Endothelial cell of umbilical vein (primary cell): Measurements from ENCODE around the gene ATP8A2. TPM values are rescaled to one million over a fixed set of nuclear protein-coding genes. Genes with fewer than 3 reads are reported as not detected.

ENCODE experiments used
- BruUV-seq: library from RNA; stranded (reverse); fragments of 400-500 nt; replicated peaks from 2 replicates; lab custom pipeline; 2021; lab: Mats Ljungman, UMichigan
- CTCF ChIA-PET: fragments of 300-600, 350-600 bp; sonication (Branson Sonifier 250); formaldehyde crosslinking; loops from one replicate; lab custom pipeline; 2021; ENCODE audit warnings: antibody characterized with exemption, inconsistent platforms; lab: Charles Lee
- POLR2A ChIA-PET: fragments of 300-600, 350-600 bp; sonication (Branson Sonifier 250); formaldehyde crosslinking; loops from one replicate; lab custom pipeline; 2021; ENCODE audit warnings: antibody characterized with exemption, inconsistent platforms; lab: Charles Lee
- DNase-seq: peaks from one replicate; pipeline ENCODE4 v3.0.0-alpha.2; 2011; ENCODE audit warnings: low read depth, low spot score
- FAIRE-seq: peaks from 2 replicates; lab custom pipeline; 2011; peaks lifted over from hg19 to GRCh38; lab: Jason Lieb, UNC
- H2AFZ ChIP-seq: 2 replicates; pipeline ENCODE4 v1.6.0; 2012; ENCODE audit warnings: low read depth, low read length, control low read depth, inconsistent platforms
- H3K27ac ChIP-seq: 2 replicates; pipeline ENCODE4 v1.5.1; 2011; ENCODE audit warnings: low read depth, mild to moderate bottlenecking, control low read depth, low read length, moderate library complexity; ENCODE audit not compliant: insufficient read depth
- H3K27me3 ChIP-seq, 2 experiments: 2 replicates each; pipeline versions ENCODE4 v1.6.0 to v1.6.1; 2011; ENCODE audit warnings: low read length in 2 of 2, mixed read lengths in 1 of 2; ENCODE audit not compliant: control insufficient read depth in 2 of 2, insufficient read depth in 2 of 2
- H3K36me3 ChIP-seq, 2 experiments: 2 replicates in 1 of 2; 3 replicates in 1 of 2; pipeline ENCODE4 v1.5.1; 2011; ENCODE audit warnings: low read length in 2 of 2, mild to moderate bottlenecking in 1 of 2, moderate library complexity in 1 of 2; ENCODE audit not compliant: control insufficient read depth in 2 of 2, insufficient read depth in 2 of 2; ENCODE audit errors: extremely low read depth in 1 of 2
- H3K4me1 ChIP-seq: 3 replicates; pipeline ENCODE4 v1.5.1; 2011; ENCODE audit warnings: mild to moderate bottlenecking, low read length; ENCODE audit not compliant: control insufficient read depth, insufficient read depth; ENCODE audit errors: extremely low read depth
- H3K4me2 ChIP-seq: 2 replicates; pipeline ENCODE4 v1.6.1; 2011; ENCODE audit warnings: low read length, control low read depth, mixed read lengths; ENCODE audit not compliant: insufficient read depth
- H3K4me3 ChIP-seq, 3 experiments: fragments of 200-600 bp in 1 of 3; sonication (generic), shearing (Covaris generic) in 1 of 3; replicated peaks in 1 of 3; 2 replicates each; pipeline ENCODE4 v1.5.1; 2011 to 2016; ENCODE audit warnings: control low read depth in 3 of 3, low read length in 3 of 3, mild to moderate bottlenecking in 2 of 3, inconsistent platforms in 1 of 3, low read depth in 1 of 3, moderate library complexity in 1 of 3; ENCODE audit not compliant: insufficient read depth in 1 of 3
- H3K79me2 ChIP-seq: 2 replicates; pipeline ENCODE4 v1.6.0; 2012; ENCODE audit warnings: low read length, inconsistent platforms; ENCODE audit not compliant: control insufficient read depth, insufficient read depth
- H3K9ac ChIP-seq: replicated peaks from 2 replicates; pipeline ENCODE3; 2011; ENCODE audit warnings: low read length, control low read depth; ENCODE audit not compliant: insufficient read depth; ENCODE audit errors: extremely low read depth
- H3K9me1 ChIP-seq: replicated peaks from 3 replicates; pipeline ENCODE4 v1.6.0; 2011; ENCODE audit warnings: mild to moderate bottlenecking, low read length; ENCODE audit not compliant: control insufficient read depth, insufficient read depth; ENCODE audit errors: extremely low read depth
- H3K9me3 ChIP-seq: replicated peaks from 2 replicates; pipeline ENCODE4 v1.5.1; 2012; ENCODE audit warnings: low read length, inconsistent platforms; ENCODE audit not compliant: control insufficient read depth, insufficient read depth
- H4K20me1 ChIP-seq: replicated peaks from 2 replicates; pipeline ENCODE3; 2011; ENCODE audit warnings: mild to moderate bottlenecking, low read length; ENCODE audit not compliant: control insufficient read depth, insufficient read depth; ENCODE audit errors: extremely low read depth
- FOS ChIP-seq: IDR thresholded peaks from 2 replicates; pipeline ENCODE4 v1.6.1; 2011; ENCODE audit warnings: mild to moderate bottlenecking, low read length, moderate library complexity, borderline replicate concordance; ENCODE audit not compliant: insufficient read depth
- GATA2 ChIP-seq: IDR thresholded peaks from 2 replicates; pipeline ENCODE4 v1.7.0; 2011; ENCODE audit warnings: low read depth, mild to moderate bottlenecking, moderate library complexity, mixed read lengths, low read length; ENCODE audit not compliant: insufficient read length, insufficient read depth
- JUN ChIP-seq: IDR thresholded peaks from 2 replicates; pipeline ENCODE4 v1.6.1; 2011; ENCODE audit warnings: borderline replicate concordance, low read depth; ENCODE audit not compliant: insufficient read length, insufficient read depth
- MYC ChIP-seq: IDR thresholded peaks from one replicate; pipeline ENCODE4 v1.6.1; 2011; ENCODE audit warnings: mild to moderate bottlenecking, low read depth, low read length
- POLR2A ChIP-seq: IDR thresholded peaks from 2 replicates; pipeline ENCODE4 v1.6.1; 2012; ENCODE audit warnings: low read depth, mild to moderate bottlenecking, control low read depth, low read length
- POLR2AphosphoS5 ChIP-seq: IDR thresholded peaks from 2 replicates; pipeline ENCODE4 v1.6.1; 2012; ENCODE audit warnings: low read depth, mild to moderate bottlenecking, control low read depth, low read length, moderate library complexity; ENCODE audit not compliant: insufficient read depth
- dilution Hi-C: fragments of 300-500 bp; cut with MboI; formaldehyde crosslinking; loops from one replicate; pipeline ENCODE4 v1.15.0; 2019; ENCODE audit warnings: low sequenced_read_pairs; ENCODE audit not compliant: extremely low pct_ligation_motif_present
- intact Hi-C: fragments of 100-400 bp; cut with micrococcal nuclease; formaldehyde crosslinking; loops from one replicate; pipeline ENCODE4 v1.10.0; 2022
- polyA plus RNA-seq, 4 experiments: library from polyadenylated mRNA; depleted of rRNA in 3 of 4; stranded (reverse) in 3 of 4; unstranded in 1 of 4; fragments of >200 nt; gene quantifications; 2 replicates each; pipeline versions ENCODE4 v1.2.1 to v1.2.3, GENCODE V29; 2011 to 2012; ENCODE audit warnings: missing spikeins in 1 of 4
- total RNA-seq: library from RNA; stranded (reverse); gene quantifications from 2 replicates; pipeline ENCODE4 v1.2.3, GENCODE V29; 2021
- TF ChIP-seq, protein P1 (sequence below), 2 donors: IDR thresholded peaks; 1 replicate in 1 of 2; 2 replicates in 1 of 2; pipeline ENCODE4 v1.5.1; 2011; ENCODE audit warnings: low read length in 2 of 2, mild to moderate bottlenecking in 2 of 2, moderate library complexity in 2 of 2, control low read depth in 1 of 2, inconsistent platforms in 1 of 2, low read depth in 1 of 2; ENCODE audit not compliant: insufficient read depth in 1 of 2; ENCODE audit errors: extremely low read depth in 1 of 2
- TF ChIP-seq, protein P2 (sequence below): IDR thresholded peaks from 2 replicates; pipeline ENCODE4 v1.6.1; 2011; ENCODE audit not compliant: insufficient read depth, insufficient read length

The ATP8A2 gene
- total and polyA plus RNA-seq, 2 donors (not counting 3 experiments of a cell fraction or from before 2014, with no cell fraction given): 0.11 to 0.49 TPM

DNA sequence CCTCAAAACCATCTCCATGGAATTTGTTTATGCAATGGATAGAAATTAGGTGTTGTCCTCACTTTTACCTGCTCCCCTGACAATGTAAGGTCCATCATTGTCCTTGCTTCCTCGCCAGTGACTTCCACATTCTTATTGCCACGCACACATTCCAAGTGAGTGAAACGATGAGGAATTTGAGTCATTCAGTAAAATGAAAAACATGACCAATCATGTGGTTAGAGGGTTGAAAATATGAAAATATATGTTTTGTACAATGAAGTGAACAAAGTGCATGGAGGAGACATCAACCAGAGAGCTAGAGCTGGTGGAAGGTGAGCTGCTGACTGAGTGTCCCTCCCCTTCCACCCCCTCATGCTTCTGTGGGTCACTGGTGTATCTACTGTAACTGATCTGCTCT, 91.7 kb downstream of the ATP8A2 start:
- ChIA-PET POLR2A (no interaction called here), CTCF (no interaction called here)
- no peaks in the 10 kb centered on the region for H3K79me2 ChIP-seq
- H3K4me3 ChIP-seq: no peak overlapping the region
- H3K4me2 ChIP-seq: no peak overlapping the region
- no peak overlapping the region for H3K27ac ChIP-seq
- no peaks in the 10 kb centered on the region for H3K9me3 ChIP-seq
- H3K27me3 ChIP-seq: peaks cover 3 to 4% of the 10 kb centered on the region in 2 experiments
- DNase-seq: no peak
- no peak overlapping the region for H3K9ac ChIP-seq
- dilution Hi-C loops: no loop called here
- no peak for FAIRE-seq
- BruUV-seq: no TSS peak
- TF ChIP-seq, protein P1, sequence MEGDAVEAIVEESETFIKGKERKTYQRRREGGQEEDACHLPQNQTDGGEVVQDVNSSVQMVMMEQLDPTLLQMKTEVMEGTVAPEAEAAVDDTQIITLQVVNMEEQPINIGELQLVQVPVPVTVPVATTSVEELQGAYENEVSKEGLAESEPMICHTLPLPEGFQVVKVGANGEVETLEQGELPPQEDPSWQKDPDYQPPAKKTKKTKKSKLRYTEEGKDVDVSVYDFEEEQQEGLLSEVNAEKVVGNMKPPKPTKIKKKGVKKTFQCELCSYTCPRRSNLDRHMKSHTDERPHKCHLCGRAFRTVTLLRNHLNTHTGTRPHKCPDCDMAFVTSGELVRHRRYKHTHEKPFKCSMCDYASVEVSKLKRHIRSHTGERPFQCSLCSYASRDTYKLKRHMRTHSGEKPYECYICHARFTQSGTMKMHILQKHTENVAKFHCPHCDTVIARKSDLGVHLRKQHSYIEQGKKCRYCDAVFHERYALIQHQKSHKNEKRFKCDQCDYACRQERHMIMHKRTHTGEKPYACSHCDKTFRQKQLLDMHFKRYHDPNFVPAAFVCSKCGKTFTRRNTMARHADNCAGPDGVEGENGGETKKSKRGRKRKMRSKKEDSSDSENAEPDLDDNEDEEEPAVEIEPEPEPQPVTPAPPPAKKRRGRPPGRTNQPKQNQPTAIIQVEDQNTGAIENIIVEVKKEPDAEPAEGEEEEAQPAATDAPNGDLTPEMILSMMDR (IDR thresholded peaks at IDR 0.05; ENCODE audit: extremely low read depth in 1 of 2, insufficient read depth in 1 of 2, low read depth in 1 of 2, low read length in 2 of 2): no peak
- TF ChIP-seq FOS: no peak
- no peaks in the 10 kb centered on the region for H3K4me1 ChIP-seq
- H4K20me1 ChIP-seq: no peaks in the 10 kb centered on the region
- no peaks in the 10 kb centered on the region for H3K36me3 ChIP-seq
- intact Hi-C loops: no loop called here
- H3K9me1 ChIP-seq: no peaks in the 10 kb centered on the region
- H2AFZ ChIP-seq: no peak overlapping the region

DNA sequence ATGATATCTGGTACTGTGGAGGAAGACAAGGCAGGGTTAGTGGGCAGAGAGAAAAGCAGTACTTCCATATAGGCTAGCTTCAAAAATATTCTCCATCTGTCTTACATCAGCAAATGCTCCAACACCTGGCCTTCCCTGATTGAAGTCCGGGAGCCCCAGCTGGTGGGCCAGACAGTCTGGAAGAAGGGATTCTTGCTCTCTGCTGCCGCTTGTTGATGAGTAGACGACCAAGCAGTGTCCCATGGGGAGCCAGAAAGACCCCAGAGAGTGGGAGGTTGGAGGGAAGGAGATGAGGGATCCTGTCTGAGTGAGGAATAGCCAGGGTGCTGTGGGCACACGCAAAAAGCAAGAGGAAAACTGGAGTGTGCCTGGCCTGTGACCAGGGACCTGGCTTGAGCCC, 95.1 kb downstream of the ATP8A2 start:
- no peaks in the 10 kb centered on the region for H4K20me1 ChIP-seq
- no peak for DNase-seq
- ChIA-PET CTCF (no interaction called here), POLR2A (no interaction called here)
- H3K27ac ChIP-seq: no peak overlapping the region
- H3K27me3 ChIP-seq: peaks cover 8 to 14% of the 10 kb centered on the region in 2 experiments
- H3K9ac ChIP-seq: no peak overlapping the region
- BruUV-seq: no TSS peak
- dilution Hi-C loops (no loop called here), intact Hi-C loops (no loop called here)
- H3K4me3 ChIP-seq: no peak overlapping the region
- TF ChIP-seq POLR2A: no peak
- no peak for TF ChIP-seq GATA2
- TF ChIP-seq, protein P2, sequence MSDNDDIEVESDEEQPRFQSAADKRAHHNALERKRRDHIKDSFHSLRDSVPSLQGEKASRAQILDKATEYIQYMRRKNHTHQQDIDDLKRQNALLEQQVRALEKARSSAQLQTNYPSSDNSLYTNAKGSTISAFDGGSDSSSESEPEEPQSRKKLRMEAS: no peak
- no peak for TF ChIP-seq JUN
- no peak for TF ChIP-seq FOS
- TF ChIP-seq, protein P1 (IDR thresholded peaks at IDR 0.05; ENCODE audit: extremely low read depth in 1 of 2, insufficient read depth in 1 of 2, low read depth in 1 of 2, low read length in 2 of 2): no peak
- no peak for TF ChIP-seq MYC
- no peak for TF ChIP-seq POLR2AphosphoS5
- no peaks in the 10 kb centered on the region for H3K4me1 ChIP-seq
- H3K79me2 ChIP-seq: no peaks in the 10 kb centered on the region
- no peaks in the 10 kb centered on the region for H3K36me3 ChIP-seq
- no peaks in the 10 kb centered on the region for H3K9me3 ChIP-seq
- H2AFZ ChIP-seq: no peak overlapping the region
- H3K9me1 ChIP-seq: no peaks in the 10 kb centered on the region
- H3K4me2 ChIP-seq: no peak overlapping the region
- no peak for FAIRE-seq
